ENCODE measurements around the gene TBX20.
"Not testable (repeated sequence)": the region's sequence is repeated elsewhere in the genome, so short reads cannot be mapped to it uniquely, and the experiment has no call there.

TBX20 gene

GRCh38 chr7:35185908-35186731, 67.8 kb downstream of the TBX20 start:
- FAIRE-seq, result no peak
- no peak for TF ChIP-seq CTCF (IDR thresholded peaks at IDR 0.05; ENCODE audit: insufficient read depth, missing control alignments)
- no peak for DNase-seq (ENCODE audit: insufficient read length, low spot score)

GRCh38 chr7:35185578-35185907, 68.4 kb downstream of the TBX20 start:
- not testable (repeated sequence) for DNase-seq (ENCODE audit: insufficient read length, low spot score)

GRCh38 chr7:35184961-35185360, 68.9 kb downstream of the TBX20 start:
- not testable (repeated sequence) for DNase-seq (ENCODE audit: insufficient read length, low spot score); FAIRE-seq

More at GRCh38 chr7:35185578-35185907, 68.4 kb downstream of the TBX20 start:
- not testable (repeated sequence) for FAIRE-seq

- not testable (repeated sequence) for FAIRE-seq; DNase-seq (ENCODE audit: insufficient read length, low spot score)
Observed at GRCh38 chr7:35183873-35184503, 69.9 kb downstream of the TBX20 start.

GRCh38 chr7:35180665-35181064, 73.2 kb downstream of the TBX20 start:
- FAIRE-seq; DNase-seq (ENCODE audit: insufficient read length, low spot score): not testable (repeated sequence)

- DNase-seq (ENCODE audit: insufficient read length, low spot score); FAIRE-seq: not testable (repeated sequence)
Observed at GRCh38 chr7:35173176-35173575, 80.7 kb downstream of the TBX20 start.

GRCh38 chr7:35172131-35172530, 81.8 kb downstream of the TBX20 start:
- not testable (repeated sequence) for DNase-seq (ENCODE audit: insufficient read length, low spot score); FAIRE-seq

GRCh38 chr7:35167658-35168057, 86.2 kb downstream of the TBX20 start:
- not testable (repeated sequence) for FAIRE-seq

GRCh38 chr7:35167158-35167557, 86.7 kb downstream of the TBX20 start:
- FAIRE-seq; DNase-seq (ENCODE audit: insufficient read length, low spot score): not testable (repeated sequence)

More at GRCh38 chr7:35167658-35168057, 86.2 kb downstream of the TBX20 start:
- DNase-seq (ENCODE audit: insufficient read length, low spot score), result not testable (repeated sequence)

GRCh38 chr7:35161059-35161740, 92.7 kb downstream of the TBX20 start:
- not testable (repeated sequence) for FAIRE-seq; DNase-seq (ENCODE audit: insufficient read length, low spot score)

Data from D721Med (cell line).